HepG2 (cell line): ENCODE measurements around the gene GSTP1. TPM values are rescaled to one million over a fixed set of nuclear protein-coding genes. Genes with fewer than 3 reads are reported as not detected.
A peak's percentile ranks its signal among the peaks of the same experiment; 100 is the strongest.

ENCODE experiments used
- ARHGAP35 ChIP-seq: sonication (generic); formaldehyde crosslinking; IDR thresholded peaks from 2 replicates; pipeline ENCODE4 v1.9.0; 2022; ENCODE audit warnings: mild to moderate bottlenecking, inconsistent platforms, moderate library complexity, missing genetic modification reagents, borderline replicate concordance
- CBFB ChIP-seq: sonication (generic); formaldehyde crosslinking; IDR thresholded peaks from 2 replicates; pipeline ENCODE4 v1.4.0; 2020; ENCODE audit warnings: missing genetic modification reagents
- FOSL2 ChIP-seq: sonication (generic); formaldehyde crosslinking; IDR thresholded peaks from 2 replicates; pipeline ENCODE4 v1.4.0; 2020; ENCODE audit warnings: missing genetic modification reagents
- HOXA7 ChIP-seq: sonication (generic); formaldehyde crosslinking; IDR thresholded peaks from 2 replicates; pipeline ENCODE4 v1.8.1; 2022; ENCODE audit warnings: mild to moderate bottlenecking, missing genetic modification reagents, moderate library complexity
- JDP2 ChIP-seq: sonication (generic); formaldehyde crosslinking; IDR thresholded peaks from 2 replicates; pipeline ENCODE4 v1.8.1; 2022; ENCODE audit warnings: missing genetic modification reagents, borderline replicate concordance
- ZFY ChIP-seq: sonication (generic); formaldehyde crosslinking; IDR thresholded peaks from 2 replicates; pipeline ENCODE4 v1.4.0; 2020; ENCODE audit warnings: missing genetic modification reagents
- ZMYM3 ChIP-seq: sonication (generic); formaldehyde crosslinking; IDR thresholded peaks from 2 replicates; pipeline ENCODE4 v1.5.1; 2020; ENCODE audit warnings: mild to moderate bottlenecking, missing genetic modification reagents
- ZNF207 ChIP-seq: fragments of 450-650 bp; IDR thresholded peaks from 2 replicates; pipeline ENCODE4 v1.6.1; 2016; ENCODE audit warnings: antibody characterized with exemption, borderline replicate concordance
- ZNF333 ChIP-seq: sonication (generic); formaldehyde crosslinking; IDR thresholded peaks from 2 replicates; pipeline ENCODE4 v1.4.0; 2020; ENCODE audit warnings: mild to moderate bottlenecking, missing genetic modification reagents, borderline replicate concordance
- polyA plus RNA-seq, 8 experiments: library from polyadenylated mRNA; depleted of rRNA in 3 of 8; stranded (reverse) in 7 of 8; unstranded in 1 of 8; fragments of >200 nt; fragmentation: Illumina TruSeq in 4 of 8; extraction: Trizol in 4 of 8; gene quantifications; 2 replicates each; pipeline versions ENCODE4 v1.2.1 to v1.2.3, GENCODE V29; 2011 to 2016; ENCODE audit warnings: low read depth in 4 of 8, missing spikeins in 1 of 8, mixed read lengths in 1 of 8; ENCODE audit not compliant: insufficient read depth in 1 of 8
- total RNA-seq, 5 experiments: library from RNA; depleted of rRNA; stranded (reverse); fragments of >200 nt; fragmentation: Illumina TruSeq; extraction: Trizol; gene quantifications; 2 replicates each; pipeline ENCODE4 v1.2.3, GENCODE V29; 2016; ENCODE audit warnings: low read depth in 1 of 5
- TF ChIP-seq, protein P1 (sequence below), 2 experiments: sonication (generic) in 1 of 2; formaldehyde crosslinking in 1 of 2; IDR thresholded peaks; 2 replicates each; pipeline versions ENCODE4 v1.6.1 to v1.9.0; 2014 to 2022; ENCODE audit warnings: antibody characterized with exemption in 1 of 2, borderline replicate concordance in 1 of 2, inconsistent platforms in 1 of 2, low read depth in 1 of 2, missing genetic modification reagents in 1 of 2
- TF ChIP-seq, protein P2 (sequence below): sonication (generic); formaldehyde crosslinking; IDR thresholded peaks from 2 replicates; pipeline ENCODE4 v1.8.1; 2023; ENCODE audit warnings: missing genetic modification reagents, mild to moderate bottlenecking, borderline replicate concordance
- TF ChIP-seq, protein P3 (sequence below): sonication (generic); formaldehyde crosslinking; IDR thresholded peaks from 2 replicates; pipeline ENCODE4 v1.4.0; 2020; ENCODE audit warnings: mild to moderate bottlenecking, missing genetic modification reagents
- TF ChIP-seq, protein P4 (sequence below): IDR thresholded peaks from 2 replicates; pipeline ENCODE4 v1.6.1; 2016; ENCODE audit warnings: low read depth, borderline replicate concordance
- TF ChIP-seq, protein P5 (sequence below): sonication (generic); formaldehyde crosslinking; IDR thresholded peaks from 2 replicates; pipeline ENCODE4 v1.5.0; 2020; ENCODE audit warnings: mild to moderate bottlenecking, missing genetic modification reagents

Gene GSTP1
- total and polyA plus RNA-seq, 2 of the 13 experiments (the other 11 are each of a cell fraction or from before 2014, with no cell fraction given), result not detected

DNA sequence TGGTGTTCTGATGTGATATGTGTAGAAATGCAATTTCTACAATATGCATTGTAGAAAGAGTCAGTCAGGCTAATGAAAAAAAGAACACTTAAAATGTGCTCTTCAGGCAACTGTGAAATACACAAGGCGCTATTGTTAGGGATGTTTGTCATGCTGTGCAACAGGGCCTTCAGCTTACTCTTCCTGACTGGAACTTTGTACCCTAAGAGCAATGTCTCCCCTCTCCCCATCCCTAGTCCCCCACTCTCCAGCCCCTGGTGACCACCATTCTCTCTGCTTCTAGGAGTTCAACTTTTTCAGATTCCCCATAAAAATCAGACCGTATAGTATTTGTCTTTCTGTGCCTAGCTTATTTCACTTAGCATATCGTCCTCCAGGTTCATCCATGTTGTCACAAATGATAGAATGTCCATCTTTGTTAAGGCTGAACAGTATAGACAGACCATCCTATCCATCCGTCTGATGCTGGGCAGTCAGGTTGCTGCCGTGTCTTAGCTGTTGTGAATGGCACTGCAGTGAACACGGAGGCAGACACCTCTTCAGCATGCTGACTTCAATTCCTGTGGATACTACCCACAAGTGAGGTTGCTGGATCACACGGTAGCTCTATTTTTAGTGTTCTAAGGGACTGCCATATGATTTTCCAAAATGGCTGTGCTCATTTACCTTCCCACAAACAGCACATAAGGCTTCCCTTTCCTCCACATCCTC lies 33.8 kb downstream of the GSTP1 start (continued):
- TF ChIP-seq, protein P1, sequence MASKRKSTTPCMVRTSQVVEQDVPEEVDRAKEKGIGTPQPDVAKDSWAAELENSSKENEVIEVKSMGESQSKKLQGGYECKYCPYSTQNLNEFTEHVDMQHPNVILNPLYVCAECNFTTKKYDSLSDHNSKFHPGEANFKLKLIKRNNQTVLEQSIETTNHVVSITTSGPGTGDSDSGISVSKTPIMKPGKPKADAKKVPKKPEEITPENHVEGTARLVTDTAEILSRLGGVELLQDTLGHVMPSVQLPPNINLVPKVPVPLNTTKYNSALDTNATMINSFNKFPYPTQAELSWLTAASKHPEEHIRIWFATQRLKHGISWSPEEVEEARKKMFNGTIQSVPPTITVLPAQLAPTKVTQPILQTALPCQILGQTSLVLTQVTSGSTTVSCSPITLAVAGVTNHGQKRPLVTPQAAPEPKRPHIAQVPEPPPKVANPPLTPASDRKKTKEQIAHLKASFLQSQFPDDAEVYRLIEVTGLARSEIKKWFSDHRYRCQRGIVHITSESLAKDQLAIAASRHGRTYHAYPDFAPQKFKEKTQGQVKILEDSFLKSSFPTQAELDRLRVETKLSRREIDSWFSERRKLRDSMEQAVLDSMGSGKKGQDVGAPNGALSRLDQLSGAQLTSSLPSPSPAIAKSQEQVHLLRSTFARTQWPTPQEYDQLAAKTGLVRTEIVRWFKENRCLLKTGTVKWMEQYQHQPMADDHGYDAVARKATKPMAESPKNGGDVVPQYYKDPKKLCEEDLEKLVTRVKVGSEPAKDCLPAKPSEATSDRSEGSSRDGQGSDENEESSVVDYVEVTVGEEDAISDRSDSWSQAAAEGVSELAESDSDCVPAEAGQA (IDR thresholded peaks at IDR 0.05; ENCODE audit: low read depth), result no peak
- TF ChIP-seq, protein P1 (CRISPR knock-in tag; IDR thresholded peaks at IDR 0.05; ENCODE audit: borderline replicate concordance), result no peak
- TF ChIP-seq FOSL2 (0 out of 2 replicates have a peak, but pooled peaks have one; percentile 22), CBFB (CRISPR knock-in tag) (no peak), JDP2 (no peak), ZFY (no peak), ZMYM3 (CRISPR knock-in tag) (peak; percentile 7; the same call in 1 of the 2 replicates), HOXA7 (no peak), ZNF333 (CRISPR knock-in tag) (no peak), ARHGAP35 (no peak), ZNF207 (no peak)
- TF ChIP-seq, protein P2, sequence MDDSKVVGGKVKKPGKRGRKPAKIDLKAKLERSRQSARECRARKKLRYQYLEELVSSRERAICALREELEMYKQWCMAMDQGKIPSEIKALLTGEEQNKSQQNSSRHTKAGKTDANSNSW (CRISPR knock-in tag), result no peak
- TF ChIP-seq, protein P3, sequence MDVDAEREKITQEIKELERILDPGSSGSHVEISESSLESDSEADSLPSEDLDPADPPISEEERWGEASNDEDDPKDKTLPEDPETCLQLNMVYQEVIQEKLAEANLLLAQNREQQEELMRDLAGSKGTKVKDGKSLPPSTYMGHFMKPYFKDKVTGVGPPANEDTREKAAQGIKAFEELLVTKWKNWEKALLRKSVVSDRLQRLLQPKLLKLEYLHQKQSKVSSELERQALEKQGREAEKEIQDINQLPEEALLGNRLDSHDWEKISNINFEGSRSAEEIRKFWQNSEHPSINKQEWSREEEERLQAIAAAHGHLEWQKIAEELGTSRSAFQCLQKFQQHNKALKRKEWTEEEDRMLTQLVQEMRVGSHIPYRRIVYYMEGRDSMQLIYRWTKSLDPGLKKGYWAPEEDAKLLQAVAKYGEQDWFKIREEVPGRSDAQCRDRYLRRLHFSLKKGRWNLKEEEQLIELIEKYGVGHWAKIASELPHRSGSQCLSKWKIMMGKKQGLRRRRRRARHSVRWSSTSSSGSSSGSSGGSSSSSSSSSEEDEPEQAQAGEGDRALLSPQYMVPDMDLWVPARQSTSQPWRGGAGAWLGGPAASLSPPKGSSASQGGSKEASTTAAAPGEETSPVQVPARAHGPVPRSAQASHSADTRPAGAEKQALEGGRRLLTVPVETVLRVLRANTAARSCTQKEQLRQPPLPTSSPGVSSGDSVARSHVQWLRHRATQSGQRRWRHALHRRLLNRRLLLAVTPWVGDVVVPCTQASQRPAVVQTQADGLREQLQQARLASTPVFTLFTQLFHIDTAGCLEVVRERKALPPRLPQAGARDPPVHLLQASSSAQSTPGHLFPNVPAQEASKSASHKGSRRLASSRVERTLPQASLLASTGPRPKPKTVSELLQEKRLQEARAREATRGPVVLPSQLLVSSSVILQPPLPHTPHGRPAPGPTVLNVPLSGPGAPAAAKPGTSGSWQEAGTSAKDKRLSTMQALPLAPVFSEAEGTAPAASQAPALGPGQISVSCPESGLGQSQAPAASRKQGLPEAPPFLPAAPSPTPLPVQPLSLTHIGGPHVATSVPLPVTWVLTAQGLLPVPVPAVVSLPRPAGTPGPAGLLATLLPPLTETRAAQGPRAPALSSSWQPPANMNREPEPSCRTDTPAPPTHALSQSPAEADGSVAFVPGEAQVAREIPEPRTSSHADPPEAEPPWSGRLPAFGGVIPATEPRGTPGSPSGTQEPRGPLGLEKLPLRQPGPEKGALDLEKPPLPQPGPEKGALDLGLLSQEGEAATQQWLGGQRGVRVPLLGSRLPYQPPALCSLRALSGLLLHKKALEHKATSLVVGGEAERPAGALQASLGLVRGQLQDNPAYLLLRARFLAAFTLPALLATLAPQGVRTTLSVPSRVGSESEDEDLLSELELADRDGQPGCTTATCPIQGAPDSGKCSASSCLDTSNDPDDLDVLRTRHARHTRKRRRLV (CRISPR knock-in tag), result no peak
- TF ChIP-seq, protein P4, sequence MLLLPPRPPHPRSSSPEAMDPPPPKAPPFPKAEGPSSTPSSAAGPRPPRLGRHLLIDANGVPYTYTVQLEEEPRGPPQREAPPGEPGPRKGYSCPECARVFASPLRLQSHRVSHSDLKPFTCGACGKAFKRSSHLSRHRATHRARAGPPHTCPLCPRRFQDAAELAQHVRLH, result no peak
- TF ChIP-seq, protein P5, sequence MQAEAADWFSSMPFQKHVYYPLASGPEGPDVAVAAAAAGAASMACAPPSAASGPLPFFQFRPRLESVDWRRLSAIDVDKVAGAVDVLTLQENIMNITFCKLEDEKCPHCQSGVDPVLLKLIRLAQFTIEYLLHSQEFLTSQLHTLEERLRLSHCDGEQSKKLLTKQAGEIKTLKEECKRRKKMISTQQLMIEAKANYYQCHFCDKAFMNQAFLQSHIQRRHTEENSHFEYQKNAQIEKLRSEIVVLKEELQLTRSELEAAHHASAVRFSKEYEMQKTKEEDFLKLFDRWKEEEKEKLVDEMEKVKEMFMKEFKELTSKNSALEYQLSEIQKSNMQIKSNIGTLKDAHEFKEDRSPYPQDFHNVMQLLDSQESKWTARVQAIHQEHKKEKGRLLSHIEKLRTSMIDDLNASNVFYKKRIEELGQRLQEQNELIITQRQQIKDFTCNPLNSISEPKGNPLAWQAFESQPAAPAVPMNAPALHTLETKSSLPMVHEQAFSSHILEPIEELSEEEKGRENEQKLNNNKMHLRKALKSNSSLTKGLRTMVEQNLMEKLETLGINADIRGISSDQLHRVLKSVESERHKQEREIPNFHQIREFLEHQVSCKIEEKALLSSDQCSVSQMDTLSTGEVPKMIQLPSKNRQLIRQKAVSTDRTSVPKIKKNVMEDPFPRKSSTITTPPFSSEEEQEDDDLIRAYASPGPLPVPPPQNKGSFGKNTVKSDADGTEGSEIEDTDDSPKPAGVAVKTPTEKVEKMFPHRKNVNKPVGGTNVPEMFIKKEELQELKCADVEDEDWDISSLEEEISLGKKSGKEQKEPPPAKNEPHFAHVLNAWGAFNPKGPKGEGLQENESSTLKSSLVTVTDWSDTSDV (CRISPR knock-in tag), result no peak
